Fibroblast of villous mesenchyme (primary cell): ENCODE results near the gene RHOBTB3. TPM values are rescaled to one million over a fixed set of nuclear protein-coding genes. Genes with fewer than 3 reads are reported as not detected.

Source experiments
- DNase-seq: peaks from one replicate; pipeline ENCODE4 v3.0.0-alpha.2; 2010; ENCODE audit warnings: low read depth
- H3K4me3 ChIP-seq: 2 replicates; pipeline ENCODE4 v1.5.1; 2011; ENCODE audit warnings: low read depth, mild to moderate bottlenecking, low read length
- total RNA-seq: library from RNA; depleted of rRNA; stranded (reverse); fragments of >200 nt; gene quantifications from 2 replicates; pipeline ENCODE4 v1.2.3, GENCODE V29; 2012
- TF ChIP-seq, protein P1 (sequence below): IDR thresholded peaks from 2 replicates; pipeline ENCODE4 v1.5.1; 2012; ENCODE audit warnings: low read depth, mild to moderate bottlenecking, low read length; ENCODE audit not compliant: insufficient read depth

Gene RHOBTB3
- total RNA-seq, 1 donor: 720 TPM

DNA sequence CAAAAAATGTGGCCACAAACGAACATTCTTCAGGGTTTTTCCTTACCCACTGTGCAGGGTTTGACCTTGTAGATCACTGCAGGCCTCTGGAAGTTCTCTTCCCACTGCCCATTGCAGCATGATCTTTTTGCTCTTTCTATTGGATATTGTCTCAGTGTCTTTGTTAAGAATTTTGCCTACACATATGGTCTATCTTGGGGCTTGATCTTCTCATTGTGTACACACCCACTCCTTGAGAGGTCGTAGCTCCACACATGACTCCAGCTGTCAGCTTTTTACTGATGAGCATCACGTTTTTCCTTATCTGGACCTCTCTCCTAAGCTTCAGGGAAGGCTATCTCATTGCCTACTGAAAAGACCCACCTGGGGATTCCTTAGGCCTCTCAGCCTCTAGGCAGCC is 94.4 kb downstream of the RHOBTB3 start:
- H3K4me3 ChIP-seq: no peak overlapping the region
- DNase-seq: no peak
- TF ChIP-seq, protein P1, sequence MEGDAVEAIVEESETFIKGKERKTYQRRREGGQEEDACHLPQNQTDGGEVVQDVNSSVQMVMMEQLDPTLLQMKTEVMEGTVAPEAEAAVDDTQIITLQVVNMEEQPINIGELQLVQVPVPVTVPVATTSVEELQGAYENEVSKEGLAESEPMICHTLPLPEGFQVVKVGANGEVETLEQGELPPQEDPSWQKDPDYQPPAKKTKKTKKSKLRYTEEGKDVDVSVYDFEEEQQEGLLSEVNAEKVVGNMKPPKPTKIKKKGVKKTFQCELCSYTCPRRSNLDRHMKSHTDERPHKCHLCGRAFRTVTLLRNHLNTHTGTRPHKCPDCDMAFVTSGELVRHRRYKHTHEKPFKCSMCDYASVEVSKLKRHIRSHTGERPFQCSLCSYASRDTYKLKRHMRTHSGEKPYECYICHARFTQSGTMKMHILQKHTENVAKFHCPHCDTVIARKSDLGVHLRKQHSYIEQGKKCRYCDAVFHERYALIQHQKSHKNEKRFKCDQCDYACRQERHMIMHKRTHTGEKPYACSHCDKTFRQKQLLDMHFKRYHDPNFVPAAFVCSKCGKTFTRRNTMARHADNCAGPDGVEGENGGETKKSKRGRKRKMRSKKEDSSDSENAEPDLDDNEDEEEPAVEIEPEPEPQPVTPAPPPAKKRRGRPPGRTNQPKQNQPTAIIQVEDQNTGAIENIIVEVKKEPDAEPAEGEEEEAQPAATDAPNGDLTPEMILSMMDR: no peak

DNA sequence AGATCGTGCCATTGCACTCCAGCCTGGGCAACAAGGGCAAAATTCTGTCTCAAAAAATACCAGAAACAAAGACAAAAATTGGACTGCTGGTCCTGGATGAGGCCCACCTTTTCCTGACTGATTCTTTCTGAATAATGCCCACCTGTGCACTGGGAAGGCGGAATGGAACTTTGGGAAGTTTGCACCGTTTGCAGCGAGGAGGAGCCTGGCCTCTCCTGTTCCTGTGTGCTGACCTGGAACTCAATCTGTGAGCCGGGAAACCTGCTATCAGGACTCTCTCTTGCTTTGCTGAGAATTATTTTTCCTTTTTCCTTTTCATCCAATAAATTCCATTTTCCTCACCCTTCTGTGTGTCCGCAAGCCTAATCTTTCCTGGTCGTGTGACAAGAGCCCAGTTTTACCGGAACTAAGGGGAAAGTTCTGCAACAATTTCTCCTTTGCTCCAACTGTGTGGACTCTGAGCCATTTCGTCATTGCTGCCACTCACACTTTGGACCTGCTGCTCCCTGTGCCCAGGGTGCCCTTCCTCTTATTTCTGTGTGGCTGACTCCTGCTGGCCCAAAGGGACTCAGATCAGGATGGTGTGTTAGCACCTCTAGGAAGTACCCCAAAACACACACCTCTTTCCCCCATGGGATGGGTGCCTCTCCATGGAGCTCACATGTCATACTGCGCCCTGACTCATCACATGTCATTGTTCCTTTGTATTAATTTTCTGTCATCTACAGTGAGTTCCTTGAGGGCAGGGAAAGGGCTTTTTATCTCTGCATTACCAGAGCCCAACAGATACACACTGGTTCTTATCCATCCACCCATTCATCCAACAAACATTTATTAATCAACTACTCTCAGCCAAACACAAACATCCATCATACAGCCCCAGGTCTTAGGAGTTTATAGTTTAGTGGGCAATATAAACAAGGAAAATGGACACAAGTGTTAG is 96.1 kb downstream of the RHOBTB3 start:
- DNase-seq: no peak
- TF ChIP-seq, protein P1: no peak
- H3K4me3 ChIP-seq: no peak overlapping the region

DNA sequence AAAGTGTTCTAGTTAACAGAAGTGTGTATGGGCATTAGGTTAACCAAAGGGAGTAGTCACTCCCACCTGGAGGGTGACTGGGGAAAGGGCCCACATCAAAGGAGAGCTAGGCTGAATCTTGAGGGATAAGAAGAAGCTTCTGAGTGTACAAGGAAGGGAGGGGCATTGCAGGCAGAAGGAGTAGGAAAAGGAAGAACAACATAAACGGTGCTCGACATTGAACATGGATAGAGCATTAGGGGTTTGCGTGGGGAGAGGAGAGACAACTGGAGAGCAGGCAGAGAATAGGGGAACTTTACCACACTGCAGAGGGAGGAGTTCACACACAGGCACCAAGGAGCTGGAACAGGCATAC is 96.7 kb downstream of the RHOBTB3 start:
- TF ChIP-seq, protein P1: no peak
- H3K4me3 ChIP-seq: no peak overlapping the region
- no peak for DNase-seq

DNA sequence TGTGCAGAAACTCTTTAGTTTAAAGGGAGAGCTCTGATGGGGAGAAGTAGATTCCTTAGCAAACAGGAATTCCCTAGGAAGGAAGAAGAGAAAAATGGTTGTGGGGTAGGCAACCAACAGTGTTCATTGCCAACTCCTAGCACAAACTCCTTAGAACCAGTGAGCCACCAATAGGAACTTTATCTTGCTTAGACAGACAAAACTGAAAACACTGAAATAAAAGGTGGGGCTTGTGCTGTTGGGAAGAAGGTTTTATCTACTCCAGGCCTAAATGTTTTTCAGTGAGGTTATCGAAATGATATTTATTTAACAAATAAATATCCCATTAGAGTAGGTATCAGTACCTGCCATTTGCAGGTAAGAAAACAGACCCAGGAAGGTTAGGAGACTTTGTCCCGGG is 99.1 kb downstream of the RHOBTB3 start:
- TF ChIP-seq, protein P1: no peak
- no peak overlapping the region for H3K4me3 ChIP-seq
- DNase-seq: no peak

DNA sequence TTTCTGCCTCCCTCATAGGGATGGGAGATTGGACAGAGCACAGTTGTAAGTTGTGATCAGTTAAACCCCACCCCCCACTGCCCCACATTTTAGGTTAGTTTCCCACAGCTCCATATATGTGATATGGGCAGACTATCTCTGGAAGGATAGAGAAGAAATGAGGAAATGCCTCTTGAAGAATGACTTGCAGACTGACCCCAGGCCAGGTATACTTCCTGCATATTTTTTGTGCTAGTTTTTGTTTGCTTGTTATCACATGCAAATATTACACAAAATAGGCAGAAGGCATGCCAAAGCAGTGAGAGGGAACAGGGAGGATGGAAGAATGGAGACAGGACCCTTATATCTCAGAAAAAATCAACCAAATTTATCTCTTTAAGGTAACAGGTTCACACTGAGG is 101.5 kb downstream of the RHOBTB3 start:
- DNase-seq: no peak
- TF ChIP-seq, protein P1: no peak
- H3K4me3 ChIP-seq: no peak overlapping the region

DNA sequence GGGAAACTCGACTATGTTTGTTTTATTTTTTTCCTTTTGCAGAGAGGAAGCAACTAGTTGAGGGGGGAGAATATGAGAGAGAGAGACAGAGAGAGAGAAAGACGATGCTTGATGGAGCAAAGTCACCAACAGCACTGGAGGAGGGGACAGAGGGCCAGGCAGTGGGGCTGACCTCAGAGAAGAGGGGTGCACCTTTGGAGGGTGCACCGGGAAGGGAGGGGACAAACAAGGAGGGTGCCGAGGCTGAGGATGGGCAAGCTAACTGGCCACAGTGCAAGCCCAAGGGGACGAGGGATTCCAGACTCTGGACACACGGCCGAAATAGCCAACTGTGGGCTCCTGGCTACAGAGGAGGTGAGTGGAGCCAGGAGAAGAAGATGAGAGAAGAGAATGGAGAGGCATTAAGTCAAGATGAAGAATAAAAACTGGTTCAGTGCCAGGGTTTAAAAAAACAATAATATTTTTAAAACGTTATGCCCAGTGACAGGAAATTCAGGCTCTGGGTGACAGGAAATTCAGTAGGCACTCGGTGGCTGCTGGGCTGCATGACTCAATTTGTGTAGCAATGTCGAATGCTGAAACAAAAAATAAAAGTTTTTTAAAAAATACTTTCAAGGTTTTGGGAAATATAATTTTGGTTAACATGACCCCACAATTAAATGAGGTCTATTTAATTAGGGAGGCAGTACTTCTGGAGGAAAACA is 104.7 kb downstream of the RHOBTB3 start:
- H3K4me3 ChIP-seq: peak overlapping the region; percentile 62
- TF ChIP-seq, protein P1: no peak
- no peak for DNase-seq
